HepG2 (cell line): Measurements from ENCODE around the gene RRBP1. TPM values are rescaled to one million over a fixed set of nuclear protein-coding genes. Genes with fewer than 3 reads are reported as not detected.

Experiments used
- AGO2 ChIP-seq: fragments of 200-400 bp; formaldehyde crosslinking; optimal IDR thresholded peaks from 2 replicates; pipeline ENCODE3; 2017; ENCODE audit warnings: mild to moderate bottlenecking, low read depth, low read length, moderate library complexity
- ATF2 ChIP-seq: sonication (generic); formaldehyde crosslinking; IDR thresholded peaks from 2 replicates; pipeline ENCODE4 v1.4.0; 2020; ENCODE audit warnings: missing genetic modification reagents
- KLF12 ChIP-seq: sonication (generic); formaldehyde crosslinking; IDR thresholded peaks from 2 replicates; pipeline ENCODE4 v1.4.0; 2020; ENCODE audit warnings: missing genetic modification reagents, borderline replicate concordance
- MAZ ChIP-seq, 2 experiments: sonication (generic) in 1 of 2; formaldehyde crosslinking in 1 of 2; IDR thresholded peaks; 2 replicates each; pipeline versions ENCODE4 v1.5.0 to v1.6.1; 2012 to 2020; ENCODE audit warnings: low read depth in 2 of 2, mild to moderate bottlenecking in 2 of 2, borderline replicate concordance in 1 of 2, improper control_type of control experiment in 1 of 2, low read length in 1 of 2, missing genetic modification reagents in 1 of 2, moderate library complexity in 1 of 2
- NONO ChIP-seq, 2 experiments: fragments of 450-650 bp in 1 of 2; sonication (generic) in 1 of 2; formaldehyde crosslinking in 1 of 2; IDR thresholded peaks in 1 of 2; conservative IDR thresholded peaks in 1 of 2; 2 replicates each; pipeline versions ENCODE4 v1.6.1 to v1.8.0; 2017 to 2022; ENCODE audit warnings: mild to moderate bottlenecking in 1 of 2, missing genetic modification reagents in 1 of 2, moderate library complexity in 1 of 2
- POLR2G ChIP-seq: fragments of 200-400 bp; formaldehyde crosslinking; IDR thresholded peaks from 2 replicates; pipeline ENCODE4 v1.6.1; 2018; ENCODE audit warnings: mild to moderate bottlenecking, low read depth, low read length, moderate library complexity
- RBM22 ChIP-seq: fragments of 200-400 bp; formaldehyde crosslinking; optimal IDR thresholded peaks from 2 replicates; pipeline ENCODE3; 2017; ENCODE audit warnings: mild to moderate bottlenecking, low read length, moderate library complexity
- ZC3H13 ChIP-seq: sonication (generic); formaldehyde crosslinking; IDR thresholded peaks from 2 replicates; pipeline ENCODE4 v1.8.1; 2023; ENCODE audit warnings: mild to moderate bottlenecking, missing genetic modification reagents, moderate library complexity
- ZNF253 ChIP-seq: sonication (generic); formaldehyde crosslinking; IDR thresholded peaks from 2 replicates; pipeline ENCODE4 v1.8.0; 2022; ENCODE audit warnings: mild to moderate bottlenecking, missing genetic modification reagents, borderline replicate concordance
- ZNF317 ChIP-seq: sonication (generic); formaldehyde crosslinking; IDR thresholded peaks from 2 replicates; pipeline ENCODE4 v1.5.0; 2020; ENCODE audit warnings: mild to moderate bottlenecking, missing genetic modification reagents
- ZNF556 ChIP-seq: sonication (generic); formaldehyde crosslinking; IDR thresholded peaks from 2 replicates; pipeline ENCODE4 v1.4.0; 2020; ENCODE audit warnings: mild to moderate bottlenecking, missing genetic modification reagents, borderline replicate concordance
- polyA plus RNA-seq, 8 experiments: library from polyadenylated mRNA; depleted of rRNA in 3 of 8; stranded (reverse) in 7 of 8; unstranded in 1 of 8; fragments of >200 nt; fragmentation: Illumina TruSeq in 4 of 8; extraction: Trizol in 4 of 8; gene quantifications; 2 replicates each; pipeline versions ENCODE4 v1.2.1 to v1.2.3, GENCODE V29; 2011 to 2016; ENCODE audit warnings: low read depth in 4 of 8, missing spikeins in 1 of 8, mixed read lengths in 1 of 8; ENCODE audit not compliant: insufficient read depth in 1 of 8
- total RNA-seq, 5 experiments: library from RNA; depleted of rRNA; stranded (reverse); fragments of >200 nt; fragmentation: Illumina TruSeq; extraction: Trizol; gene quantifications; 2 replicates each; pipeline ENCODE4 v1.2.3, GENCODE V29; 2016; ENCODE audit warnings: low read depth in 1 of 5
- TF ChIP-seq, protein P1 (sequence below): sonication (generic); formaldehyde crosslinking; IDR thresholded peaks from 2 replicates; pipeline ENCODE4; 2020; ENCODE audit warnings: missing genetic modification reagents, mild to moderate bottlenecking, borderline replicate concordance
- TF ChIP-seq, protein P2 (sequence below): sonication (generic); formaldehyde crosslinking; IDR thresholded peaks from 2 replicates; pipeline ENCODE4 v1.8.0; 2022; ENCODE audit warnings: missing genetic modification reagents, mild to moderate bottlenecking, moderate library complexity, borderline replicate concordance
- TF ChIP-seq, protein P3 (sequence below): sonication (generic); formaldehyde crosslinking; IDR thresholded peaks from 2 replicates; pipeline ENCODE4 v1.4.0; 2020; ENCODE audit warnings: missing genetic modification reagents

RRBP1 gene
- total and polyA plus RNA-seq, 2 of the 13 experiments (the other 11 are each of a cell fraction or from before 2014, with no cell fraction given), result 150 to 222 TPM

GRCh38 chr20:17648791-17649730 lies 33.0 kb downstream of the RRBP1 start (continued):
- TF ChIP-seq MAZ (IDR thresholded peaks at IDR 0.05; ENCODE audit: borderline replicate concordance, low read depth, low read length) (0 out of 2 replicates have a peak, but pooled peaks have one; percentile 63), MAZ (CRISPR knock-in tag; IDR thresholded peaks at IDR 0.05; ENCODE audit: low read depth) (no peak), ATF2 (CRISPR knock-in tag) (0 out of 2 replicates have a peak, but pooled peaks have one; percentile 20), ZNF556 (CRISPR knock-in tag) (no peak), RBM22 (peak; percentile 68), NONO (IDR thresholded peaks at IDR 0.05) (no peak), NONO (CRISPR knock-in tag; conservative IDR thresholded peaks at IDR 0.05) (0 out of 2 replicates have a peak, but pooled peaks have one; percentile 36), ZNF317 (CRISPR knock-in tag) (no peak), ZC3H13 (peak; percentile 58; the same call in 1 of the 2 replicates), POLR2G (peak; percentile 10; the same call in 1 of the 2 replicates), AGO2 (peak; percentile 96), ZNF253 (CRISPR knock-in tag) (no peak), KLF12 (CRISPR knock-in tag) (0 out of 2 replicates have a peak, but pooled peaks have one; percentile 33)
- TF ChIP-seq, protein P1, sequence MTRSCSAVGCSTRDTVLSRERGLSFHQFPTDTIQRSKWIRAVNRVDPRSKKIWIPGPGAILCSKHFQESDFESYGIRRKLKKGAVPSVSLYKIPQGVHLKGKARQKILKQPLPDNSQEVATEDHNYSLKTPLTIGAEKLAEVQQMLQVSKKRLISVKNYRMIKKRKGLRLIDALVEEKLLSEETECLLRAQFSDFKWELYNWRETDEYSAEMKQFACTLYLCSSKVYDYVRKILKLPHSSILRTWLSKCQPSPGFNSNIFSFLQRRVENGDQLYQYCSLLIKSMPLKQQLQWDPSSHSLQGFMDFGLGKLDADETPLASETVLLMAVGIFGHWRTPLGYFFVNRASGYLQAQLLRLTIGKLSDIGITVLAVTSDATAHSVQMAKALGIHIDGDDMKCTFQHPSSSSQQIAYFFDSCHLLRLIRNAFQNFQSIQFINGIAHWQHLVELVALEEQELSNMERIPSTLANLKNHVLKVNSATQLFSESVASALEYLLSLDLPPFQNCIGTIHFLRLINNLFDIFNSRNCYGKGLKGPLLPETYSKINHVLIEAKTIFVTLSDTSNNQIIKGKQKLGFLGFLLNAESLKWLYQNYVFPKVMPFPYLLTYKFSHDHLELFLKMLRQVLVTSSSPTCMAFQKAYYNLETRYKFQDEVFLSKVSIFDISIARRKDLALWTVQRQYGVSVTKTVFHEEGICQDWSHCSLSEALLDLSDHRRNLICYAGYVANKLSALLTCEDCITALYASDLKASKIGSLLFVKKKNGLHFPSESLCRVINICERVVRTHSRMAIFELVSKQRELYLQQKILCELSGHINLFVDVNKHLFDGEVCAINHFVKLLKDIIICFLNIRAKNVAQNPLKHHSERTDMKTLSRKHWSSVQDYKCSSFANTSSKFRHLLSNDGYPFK (CRISPR knock-in tag), result peak; percentile 29; the same call in 1 of the 2 replicates
- TF ChIP-seq, protein P2, sequence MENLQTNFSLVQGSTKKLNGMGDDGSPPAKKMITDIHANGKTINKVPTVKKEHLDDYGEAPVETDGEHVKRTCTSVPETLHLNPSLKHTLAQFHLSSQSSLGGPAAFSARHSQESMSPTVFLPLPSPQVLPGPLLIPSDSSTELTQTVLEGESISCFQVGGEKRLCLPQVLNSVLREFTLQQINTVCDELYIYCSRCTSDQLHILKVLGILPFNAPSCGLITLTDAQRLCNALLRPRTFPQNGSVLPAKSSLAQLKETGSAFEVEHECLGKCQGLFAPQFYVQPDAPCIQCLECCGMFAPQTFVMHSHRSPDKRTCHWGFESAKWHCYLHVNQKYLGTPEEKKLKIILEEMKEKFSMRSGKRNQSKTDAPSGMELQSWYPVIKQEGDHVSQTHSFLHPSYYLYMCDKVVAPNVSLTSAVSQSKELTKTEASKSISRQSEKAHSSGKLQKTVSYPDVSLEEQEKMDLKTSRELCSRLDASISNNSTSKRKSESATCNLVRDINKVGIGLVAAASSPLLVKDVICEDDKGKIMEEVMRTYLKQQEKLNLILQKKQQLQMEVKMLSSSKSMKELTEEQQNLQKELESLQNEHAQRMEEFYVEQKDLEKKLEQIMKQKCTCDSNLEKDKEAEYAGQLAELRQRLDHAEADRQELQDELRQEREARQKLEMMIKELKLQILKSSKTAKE (CRISPR knock-in tag), result 0 out of 2 replicates have a peak, but pooled peaks have one; percentile 27
- TF ChIP-seq, protein P3, sequence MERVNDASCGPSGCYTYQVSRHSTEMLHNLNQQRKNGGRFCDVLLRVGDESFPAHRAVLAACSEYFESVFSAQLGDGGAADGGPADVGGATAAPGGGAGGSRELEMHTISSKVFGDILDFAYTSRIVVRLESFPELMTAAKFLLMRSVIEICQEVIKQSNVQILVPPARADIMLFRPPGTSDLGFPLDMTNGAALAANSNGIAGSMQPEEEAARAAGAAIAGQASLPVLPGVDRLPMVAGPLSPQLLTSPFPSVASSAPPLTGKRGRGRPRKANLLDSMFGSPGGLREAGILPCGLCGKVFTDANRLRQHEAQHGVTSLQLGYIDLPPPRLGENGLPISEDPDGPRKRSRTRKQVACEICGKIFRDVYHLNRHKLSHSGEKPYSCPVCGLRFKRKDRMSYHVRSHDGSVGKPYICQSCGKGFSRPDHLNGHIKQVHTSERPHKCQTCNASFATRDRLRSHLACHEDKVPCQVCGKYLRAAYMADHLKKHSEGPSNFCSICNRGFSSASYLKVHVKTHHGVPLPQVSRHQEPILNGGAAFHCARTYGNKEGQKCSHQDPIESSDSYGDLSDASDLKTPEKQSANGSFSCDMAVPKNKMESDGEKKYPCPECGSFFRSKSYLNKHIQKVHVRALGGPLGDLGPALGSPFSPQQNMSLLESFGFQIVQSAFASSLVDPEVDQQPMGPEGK (CRISPR knock-in tag), result peak; percentile 97
